Brain microvascular endothelial cell (primary cell): Measurements from ENCODE around the gene DESI1.

Experiments
- DNase-seq: peaks from one replicate; pipeline ENCODE4 v3.0.0-alpha.2; 2020
- H3K27ac ChIP-seq: fragments of 250-450 bp; sonication (Bioruptor Pico); 2 replicates; pipeline ENCODE4 v1.5.1; 2020; ENCODE audit warnings: mild to moderate bottlenecking, moderate library complexity
- H3K27me3 ChIP-seq: fragments of 250-450 bp; sonication (Bioruptor Pico); replicated peaks from 2 replicates; pipeline ENCODE4 v1.5.1; 2020; ENCODE audit warnings: mild to moderate bottlenecking
- H3K36me3 ChIP-seq: fragments of 250-450 bp; sonication (Bioruptor Pico); replicated peaks from 2 replicates; pipeline ENCODE4 v1.5.1; 2020; ENCODE audit warnings: mild to moderate bottlenecking
- H3K4me3 ChIP-seq: 2 replicates; pipeline ENCODE4 v1.5.1; 2011; ENCODE audit warnings: low read depth, mild to moderate bottlenecking, control low read depth, low read length, moderate library complexity
- in situ Hi-C: cut with HindIII; loops from 2 replicates; pipeline ENCODE4 v1.10.0; 2017; ENCODE audit warnings: low sequenced_read_pairs, low pct_ligation_motif_present
- TF ChIP-seq, protein P1 (sequence below): IDR thresholded peaks from 2 replicates; pipeline ENCODE4 v1.5.1; 2011; ENCODE audit warnings: low read depth, mild to moderate bottlenecking, moderate library complexity, low read length, control low read depth, inconsistent platforms; ENCODE audit errors: missing control alignments

The DESI1 gene

DNA sequence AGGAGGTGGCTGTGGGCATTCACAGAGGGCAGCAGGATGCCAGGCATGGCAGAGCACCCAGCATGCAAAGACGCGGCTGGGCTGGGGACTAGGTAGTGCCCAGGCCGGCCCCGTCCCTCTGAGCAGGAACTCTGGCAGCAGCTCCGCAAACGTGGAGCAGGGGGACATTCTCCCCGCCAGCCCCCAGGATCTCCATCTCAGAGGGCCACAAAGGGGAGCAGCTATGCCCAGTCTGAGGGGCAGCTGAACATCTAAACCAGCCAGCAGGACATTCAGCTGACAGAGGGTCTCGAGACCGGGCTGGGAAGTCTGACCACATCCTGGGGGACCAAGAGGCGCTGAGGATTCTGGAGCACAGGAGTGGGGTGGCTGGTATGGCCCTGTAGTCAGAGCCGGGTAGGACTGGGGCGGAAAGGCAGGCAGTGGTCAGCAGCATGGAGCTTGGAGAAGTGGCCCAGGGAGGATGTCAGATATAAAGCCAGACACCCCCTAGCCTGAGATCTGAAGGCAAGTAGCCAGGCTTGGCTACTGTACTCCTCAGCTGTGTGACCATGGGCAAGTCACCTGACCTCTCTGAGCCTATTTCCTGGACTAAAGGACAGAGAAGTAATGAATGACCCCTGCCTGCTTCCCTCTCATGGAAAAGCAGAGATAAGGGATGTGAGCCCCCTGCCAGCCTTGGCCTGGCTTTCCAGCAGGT lies 41.4 kb downstream of the DESI1 start:
- Histone ChIP-seq H3K36me3 (peaks cover 44% of the 10 kb centered on the region), H3K4me3 (no peak overlapping the region), H3K27ac (no peak overlapping the region), H3K27me3 (no peaks in the 10 kb centered on the region)
- DNase-seq, result no peak
- in situ Hi-C loops, result no loop called here
- TF ChIP-seq, protein P1, sequence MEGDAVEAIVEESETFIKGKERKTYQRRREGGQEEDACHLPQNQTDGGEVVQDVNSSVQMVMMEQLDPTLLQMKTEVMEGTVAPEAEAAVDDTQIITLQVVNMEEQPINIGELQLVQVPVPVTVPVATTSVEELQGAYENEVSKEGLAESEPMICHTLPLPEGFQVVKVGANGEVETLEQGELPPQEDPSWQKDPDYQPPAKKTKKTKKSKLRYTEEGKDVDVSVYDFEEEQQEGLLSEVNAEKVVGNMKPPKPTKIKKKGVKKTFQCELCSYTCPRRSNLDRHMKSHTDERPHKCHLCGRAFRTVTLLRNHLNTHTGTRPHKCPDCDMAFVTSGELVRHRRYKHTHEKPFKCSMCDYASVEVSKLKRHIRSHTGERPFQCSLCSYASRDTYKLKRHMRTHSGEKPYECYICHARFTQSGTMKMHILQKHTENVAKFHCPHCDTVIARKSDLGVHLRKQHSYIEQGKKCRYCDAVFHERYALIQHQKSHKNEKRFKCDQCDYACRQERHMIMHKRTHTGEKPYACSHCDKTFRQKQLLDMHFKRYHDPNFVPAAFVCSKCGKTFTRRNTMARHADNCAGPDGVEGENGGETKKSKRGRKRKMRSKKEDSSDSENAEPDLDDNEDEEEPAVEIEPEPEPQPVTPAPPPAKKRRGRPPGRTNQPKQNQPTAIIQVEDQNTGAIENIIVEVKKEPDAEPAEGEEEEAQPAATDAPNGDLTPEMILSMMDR, result no peak

GRCh38 chr22:41578818-41579217 lies 42.0 kb downstream of the DESI1 start:
- Histone ChIP-seq H3K27ac (no peak overlapping the region), H3K36me3 (peaks cover 42% of the 10 kb centered on the region), H3K4me3 (no peak overlapping the region), H3K27me3 (no peaks in the 10 kb centered on the region)
- in situ Hi-C loops, result no loop called here
- DNase-seq, result no peak
- TF ChIP-seq, protein P1, result no peak

DNA sequence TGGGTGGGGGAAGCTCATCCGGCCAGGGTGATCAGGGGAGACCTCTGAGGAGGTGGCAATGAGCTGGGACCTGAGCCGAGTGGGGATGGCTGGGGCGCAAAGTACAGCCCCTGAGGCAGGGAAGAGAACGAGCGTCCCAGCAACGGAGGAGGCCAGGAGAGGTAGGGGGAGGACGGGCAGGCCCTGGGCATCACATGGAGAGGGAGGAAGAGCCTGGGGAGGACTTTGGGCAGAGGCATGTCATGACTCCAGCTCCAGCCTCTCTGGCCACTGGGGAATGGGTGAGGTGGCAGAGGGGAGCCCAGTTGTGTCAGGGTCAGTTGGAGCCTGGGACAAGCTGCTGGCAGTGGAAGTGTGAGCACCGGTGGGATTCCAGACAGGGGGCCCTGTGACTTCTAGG lies 42.7 kb downstream of the DESI1 start:
- Histone ChIP-seq H3K36me3 (peaks cover 38% of the 10 kb centered on the region), H3K4me3 (no peak overlapping the region), H3K27ac (no peak overlapping the region), H3K27me3 (no peaks in the 10 kb centered on the region)
- in situ Hi-C loops, result no loop called here
- no peak for DNase-seq
- TF ChIP-seq, protein P1, result no peak

- in situ Hi-C loops, result no loop called here
- peaks cover 28% of the 10 kb centered on the region for H3K36me3 ChIP-seq
- no peaks in the 10 kb centered on the region for H3K27me3 ChIP-seq
- TF ChIP-seq, protein P1, result peak; percentile 87
- H3K4me3 ChIP-seq, result no peak overlapping the region
- peak; percentile 41 for DNase-seq
- no peak overlapping the region for H3K27ac ChIP-seq
Measured at GRCh38 chr22:41576877-41577276, 44.0 kb downstream of the DESI1 start.

DNA sequence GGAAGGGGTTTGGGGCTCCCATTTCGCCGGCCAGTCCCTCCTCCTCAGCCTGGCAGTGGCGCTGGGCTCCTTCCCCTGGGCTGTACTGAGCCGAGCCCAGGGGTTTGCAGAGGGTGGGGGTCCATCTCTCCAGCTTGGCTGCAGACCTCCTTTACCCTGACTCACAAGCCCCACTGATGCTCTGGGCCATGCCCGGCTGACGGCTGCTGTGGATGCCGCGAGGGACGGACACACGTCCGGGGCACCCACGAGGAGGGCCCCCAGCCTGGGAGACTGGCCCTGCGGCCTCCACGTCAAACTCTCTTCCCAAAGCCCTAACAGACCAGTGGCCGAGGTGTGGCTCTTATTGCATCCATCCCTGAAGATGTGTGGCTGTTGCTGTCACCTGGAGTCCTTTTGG lies 45.3 kb downstream of the DESI1 start:
- TF ChIP-seq, protein P1, result no peak
- in situ Hi-C loops, result no loop called here
- Histone ChIP-seq H3K27ac (no peak overlapping the region), H3K27me3 (no peaks in the 10 kb centered on the region), H3K4me3 (no peak overlapping the region), H3K36me3 (peaks cover 25% of the 10 kb centered on the region)
- DNase-seq, result no peak

DNA sequence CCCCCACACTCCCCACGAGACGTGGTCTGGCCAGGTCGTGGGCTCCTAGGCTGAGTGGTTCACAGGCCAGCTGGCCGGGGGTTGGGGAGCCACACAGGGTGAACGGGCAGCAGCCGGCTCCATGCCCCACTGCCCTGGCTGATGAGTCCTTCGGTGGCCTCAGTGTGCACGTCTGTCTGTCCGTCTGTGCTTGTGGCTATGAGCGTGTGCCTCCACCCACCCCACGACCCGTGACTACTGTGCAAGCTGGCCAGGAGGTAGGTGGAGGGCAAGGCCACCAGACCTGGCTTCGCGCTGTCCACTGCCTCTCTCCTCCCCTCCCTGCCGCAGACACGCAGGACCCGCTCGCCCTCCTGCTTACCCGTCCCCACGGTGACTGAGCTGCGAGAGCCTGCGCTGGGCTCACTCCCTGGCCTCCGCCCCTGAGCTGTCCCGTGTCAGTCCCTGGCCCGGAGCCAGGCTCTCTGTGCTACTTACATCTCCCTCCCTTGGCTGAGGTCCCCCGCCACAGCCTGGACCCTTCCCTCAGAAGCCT lies 45.9 kb downstream of the DESI1 start:
- in situ Hi-C loops, result no loop called here
- no peak overlapping the region for H3K4me3 ChIP-seq
- TF ChIP-seq, protein P1, result no peak
- no peaks in the 10 kb centered on the region for H3K27me3 ChIP-seq
- H3K27ac ChIP-seq, result no peak overlapping the region
- peaks cover 20% of the 10 kb centered on the region for H3K36me3 ChIP-seq
- DNase-seq, result no peak
